ENCODE data around the gene UBTD1.

Gene UBTD1

DNA sequence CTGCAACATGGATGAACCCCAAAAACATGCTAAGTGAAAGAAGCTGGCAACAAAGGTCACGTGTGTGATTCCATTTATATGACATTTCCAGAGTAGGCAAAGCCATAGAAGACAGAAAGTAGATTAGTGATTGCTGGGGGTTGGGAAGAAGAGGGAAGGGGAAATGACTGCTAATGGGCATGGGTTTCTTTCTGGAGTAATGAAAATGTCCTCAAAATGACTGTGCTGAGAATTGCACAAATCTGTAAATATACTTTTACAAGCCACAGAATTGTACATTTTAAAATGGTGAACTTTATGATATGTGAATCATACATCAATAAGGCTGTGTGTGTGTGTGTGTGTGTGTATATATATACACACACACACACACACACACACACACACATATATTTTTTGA lies 16.3 kb upstream of the UBTD1 start:
- Histone ChIP-seq H3K4me1 (ENCODE audit: control insufficient read depth, insufficient read depth, low read length) (peaks cover 7% of the 10 kb centered on the region), H3K4me3 (ENCODE audit: low read length in 2 of 2) (no peak overlapping the region), H3K27me3 (ENCODE audit: control insufficient read depth in 1 of 2, insufficient read depth in 2 of 2, low read length in 2 of 2) (no peaks in the 10 kb centered on the region), H3K36me3 (ENCODE audit: control insufficient read depth in 2 of 2, insufficient read depth in 2 of 2, low read length in 2 of 2) (peaks cover 27 to 39% of the 10 kb centered on the region in 2 donors), H3K9ac (ENCODE audit: low read length in 2 of 2) (no peak overlapping the region), H3K27ac (ENCODE audit: low read length) (no peak overlapping the region), H3K9me3 (ENCODE audit: control insufficient read depth in 2 of 2, low read length in 2 of 2) (no peaks in the 10 kb centered on the region)

DNA sequence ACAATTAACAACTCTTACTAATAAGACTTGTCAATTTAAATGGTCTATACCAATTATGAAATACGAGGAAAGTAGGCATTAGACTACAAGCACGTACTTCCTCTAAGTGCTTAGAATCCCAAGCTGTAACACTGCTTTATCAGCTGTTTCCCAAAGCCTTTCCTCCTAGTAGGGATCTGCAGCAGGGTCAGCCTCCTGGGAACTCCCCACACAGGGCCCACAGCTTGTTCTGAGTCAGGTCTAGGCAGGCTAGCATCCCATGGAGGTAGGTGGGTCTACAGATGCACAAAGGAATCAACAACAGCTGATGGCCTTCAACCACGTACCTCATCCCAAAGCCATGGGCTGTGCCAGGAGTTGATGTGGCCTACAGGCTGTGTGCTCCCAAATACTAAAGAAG lies 15.2 kb upstream of the UBTD1 start:
- peaks cover 7% of the 10 kb centered on the region for H3K4me1 ChIP-seq (ENCODE audit: control insufficient read depth, insufficient read depth, low read length)
- no peak overlapping the region for H3K9ac ChIP-seq (ENCODE audit: low read length in 2 of 2)
- H3K27me3 ChIP-seq (ENCODE audit: control insufficient read depth in 1 of 2, insufficient read depth in 2 of 2, low read length in 2 of 2): no peaks in the 10 kb centered on the region
- no peak overlapping the region for H3K4me3 ChIP-seq (ENCODE audit: low read length in 2 of 2)
- peak overlapping the region; percentile 6 for H3K27ac ChIP-seq (ENCODE audit: low read length)
- H3K36me3 ChIP-seq (ENCODE audit: control insufficient read depth in 2 of 2, insufficient read depth in 2 of 2, low read length in 2 of 2): peaks cover 16 to 29% of the 10 kb centered on the region in 2 donors
- no peaks in the 10 kb centered on the region for H3K9me3 ChIP-seq (ENCODE audit: control insufficient read depth in 2 of 2, low read length in 2 of 2)

DNA sequence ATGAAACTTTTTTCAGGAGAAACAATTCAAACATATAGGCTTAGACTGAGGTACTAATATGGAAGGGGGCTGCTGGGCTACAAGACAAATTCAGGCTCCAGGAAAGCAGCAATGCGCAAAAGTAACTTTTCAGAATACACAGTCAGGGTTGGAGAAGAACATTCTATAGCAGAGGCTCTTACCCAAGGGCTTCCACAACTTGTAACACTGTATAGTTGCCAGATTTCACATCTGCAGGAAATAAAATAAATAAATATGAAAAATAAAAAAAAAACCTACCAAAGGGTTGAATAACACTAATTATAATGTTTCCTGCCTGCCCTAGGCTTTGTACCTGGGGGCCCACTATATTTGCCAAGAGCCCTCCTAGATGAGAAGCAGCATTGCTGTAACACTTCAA lies 14.8 kb upstream of the UBTD1 start:
- no peaks in the 10 kb centered on the region for H3K27me3 ChIP-seq (ENCODE audit: control insufficient read depth in 1 of 2, insufficient read depth in 2 of 2, low read length in 2 of 2)
- no peak overlapping the region for H3K9ac ChIP-seq (ENCODE audit: low read length in 2 of 2)
- peak overlapping the region; percentile 6 for H3K27ac ChIP-seq (ENCODE audit: low read length)
- H3K4me3 ChIP-seq (ENCODE audit: low read length in 2 of 2): no peak overlapping the region
- H3K36me3 ChIP-seq (ENCODE audit: control insufficient read depth in 2 of 2, insufficient read depth in 2 of 2, low read length in 2 of 2): peaks cover 13 to 27% of the 10 kb centered on the region in 2 donors
- H3K4me1 ChIP-seq (ENCODE audit: control insufficient read depth, insufficient read depth, low read length): peaks cover 7% of the 10 kb centered on the region
- no peaks in the 10 kb centered on the region for H3K9me3 ChIP-seq (ENCODE audit: control insufficient read depth in 2 of 2, low read length in 2 of 2)

DNA sequence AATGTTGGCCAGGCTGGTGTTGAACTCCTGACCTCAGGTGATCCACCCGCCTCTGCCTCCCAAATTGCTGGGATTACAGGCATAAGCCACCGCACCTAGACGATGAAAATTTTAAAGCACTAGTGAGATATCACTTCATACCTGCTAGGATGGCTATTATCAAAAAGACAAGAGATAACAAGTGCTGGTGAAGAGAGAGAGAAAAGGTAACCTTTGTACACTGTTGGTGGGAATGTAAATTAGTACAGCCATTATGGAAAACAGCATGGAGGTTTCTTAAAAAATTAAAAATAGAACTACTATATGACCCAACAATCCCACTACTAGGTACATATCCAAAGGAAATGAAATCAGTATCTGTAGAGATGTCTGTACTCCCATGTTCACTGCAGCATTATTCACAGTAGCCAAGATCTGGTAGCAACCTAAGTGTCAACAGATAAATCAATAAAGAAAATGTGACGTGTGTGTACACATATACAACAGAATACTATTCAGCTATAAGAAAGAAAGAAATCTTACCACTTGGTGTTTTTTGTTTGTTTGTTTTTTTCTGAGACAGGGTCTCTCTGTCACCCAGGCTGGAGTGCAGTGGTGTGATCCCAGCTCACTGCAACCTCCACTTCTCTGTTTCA lies 13.0 kb upstream of the UBTD1 start:
- Histone ChIP-seq H3K27me3 (ENCODE audit: control insufficient read depth in 1 of 2, insufficient read depth in 2 of 2, low read length in 2 of 2) (no peaks in the 10 kb centered on the region), H3K4me3 (ENCODE audit: low read length in 2 of 2) (no peak overlapping the region), H3K4me1 (ENCODE audit: control insufficient read depth, insufficient read depth, low read length) (peaks cover 10% of the 10 kb centered on the region), H3K36me3 (ENCODE audit: control insufficient read depth in 2 of 2, insufficient read depth in 2 of 2, low read length in 2 of 2) (peaks cover 9 to 12% of the 10 kb centered on the region in 2 donors), H3K9ac (ENCODE audit: low read length in 2 of 2) (no peak overlapping the region), H3K9me3 (ENCODE audit: control insufficient read depth in 2 of 2, low read length in 2 of 2) (no peaks in the 10 kb centered on the region), H3K27ac (ENCODE audit: low read length) (no peak overlapping the region)

DNA sequence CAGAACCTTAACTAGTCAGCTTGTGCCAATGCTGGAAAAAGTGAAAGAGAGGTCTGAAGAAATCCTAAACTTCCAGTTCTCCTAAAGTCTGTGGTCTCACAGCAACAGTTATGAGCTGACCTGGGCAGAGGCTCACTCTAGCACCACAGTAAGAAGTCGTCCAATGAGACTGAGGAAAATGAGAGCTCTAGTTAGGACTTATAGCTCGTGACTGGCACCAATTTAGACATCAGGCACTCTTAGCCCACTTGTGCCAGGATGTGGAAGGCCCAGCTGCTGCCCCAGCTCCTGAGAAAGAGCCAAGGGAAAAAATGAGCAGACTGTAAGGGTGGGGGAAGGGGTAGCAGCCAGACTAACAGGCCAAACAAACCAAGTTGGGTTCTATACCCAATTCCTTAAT lies 8.1 kb upstream of the UBTD1 start:
- H3K4me3 ChIP-seq (ENCODE audit: low read length in 2 of 2): peak overlapping the region in 1 of 2 donors; percentile 35
- peak overlapping the region; percentile 64 for H3K27ac ChIP-seq (ENCODE audit: low read length)

DNA sequence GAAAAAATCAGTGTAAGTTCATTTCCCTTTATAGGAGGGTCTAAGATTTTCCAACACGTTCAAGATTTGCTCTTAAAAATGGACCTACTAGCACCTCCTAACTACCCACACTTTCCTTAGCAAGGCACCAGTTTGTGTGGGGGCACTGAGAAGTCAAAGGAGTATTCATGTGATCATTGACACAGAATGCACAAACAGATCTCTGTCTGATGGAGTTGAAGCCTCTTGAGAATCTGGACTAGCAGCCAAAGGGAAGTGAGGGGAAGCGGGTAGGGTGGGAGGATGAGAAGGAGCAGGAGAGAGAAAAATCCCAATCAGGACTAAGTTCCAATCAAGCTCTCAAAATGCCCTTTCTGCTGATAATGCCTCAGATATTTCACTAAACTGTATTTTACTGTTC lies 4.6 kb upstream of the UBTD1 start:
- Histone ChIP-seq H3K9me3 (ENCODE audit: control insufficient read depth in 2 of 2, low read length in 2 of 2) (no peaks in the 10 kb centered on the region), H3K4me3 (ENCODE audit: low read length in 2 of 2) (no peak overlapping the region), H3K27me3 (ENCODE audit: control insufficient read depth in 1 of 2, insufficient read depth in 2 of 2, low read length in 2 of 2) (no peaks in the 10 kb centered on the region), H3K36me3 (ENCODE audit: control insufficient read depth in 2 of 2, insufficient read depth in 2 of 2, low read length in 2 of 2) (no peaks in the 10 kb centered on the region), H3K27ac (ENCODE audit: low read length) (no peak overlapping the region), H3K9ac (ENCODE audit: low read length in 2 of 2) (no peak overlapping the region), H3K4me1 (ENCODE audit: control insufficient read depth, insufficient read depth, low read length) (peaks cover 22% of the 10 kb centered on the region)

More for the DNA sequence above, 8.1 kb upstream of the UBTD1 start:
- no peaks in the 10 kb centered on the region for H3K9me3 ChIP-seq (ENCODE audit: control insufficient read depth in 2 of 2, low read length in 2 of 2)
- H3K27me3 ChIP-seq (ENCODE audit: control insufficient read depth in 1 of 2, insufficient read depth in 2 of 2, low read length in 2 of 2): no peaks in the 10 kb centered on the region
- H3K9ac ChIP-seq (ENCODE audit: low read length in 2 of 2): peak overlapping the region; percentile 7 to 29
- no peaks in the 10 kb centered on the region for H3K36me3 ChIP-seq (ENCODE audit: control insufficient read depth in 2 of 2, insufficient read depth in 2 of 2, low read length in 2 of 2)
- peaks cover 18% of the 10 kb centered on the region for H3K4me1 ChIP-seq (ENCODE audit: control insufficient read depth, insufficient read depth, low read length)

DNA sequence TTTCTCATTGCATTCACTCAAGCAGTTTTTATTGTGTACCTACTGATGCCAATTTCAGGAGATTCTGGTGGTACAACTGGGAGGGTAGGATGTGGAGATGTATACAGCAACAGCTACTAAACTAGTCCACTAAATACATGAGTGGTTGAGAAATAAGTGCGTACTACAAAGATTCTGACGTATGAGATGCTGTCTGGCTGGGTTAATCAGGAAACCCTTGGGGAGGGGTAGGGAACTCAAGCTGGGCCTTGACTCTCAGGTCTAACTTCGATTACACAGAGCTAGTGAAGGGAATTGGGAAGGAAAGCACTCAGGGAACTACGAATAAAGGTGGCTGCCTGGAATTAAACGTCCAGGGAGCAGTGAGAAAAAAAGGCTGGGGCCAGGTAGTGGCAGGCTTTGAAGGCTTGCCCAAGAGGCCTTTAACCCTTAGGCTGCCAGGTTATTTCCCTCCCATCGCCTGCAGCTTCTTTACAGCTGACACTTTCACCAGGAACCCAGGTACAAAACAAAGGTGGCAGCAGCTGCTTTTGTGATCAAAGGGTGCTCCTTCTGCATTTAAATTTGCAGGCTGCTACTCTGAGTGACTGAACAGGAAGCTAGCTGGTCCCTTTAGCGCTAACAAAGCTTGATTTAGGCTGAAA lies 3.7 kb upstream of the UBTD1 start:
- H3K9me3 ChIP-seq (ENCODE audit: control insufficient read depth in 2 of 2, low read length in 2 of 2): no peaks in the 10 kb centered on the region
- H3K27ac ChIP-seq (ENCODE audit: low read length): no peak overlapping the region
- peaks cover 26% of the 10 kb centered on the region for H3K4me1 ChIP-seq (ENCODE audit: control insufficient read depth, insufficient read depth, low read length)
- no peaks in the 10 kb centered on the region for H3K36me3 ChIP-seq (ENCODE audit: control insufficient read depth in 2 of 2, insufficient read depth in 2 of 2, low read length in 2 of 2)
- no peaks in the 10 kb centered on the region for H3K27me3 ChIP-seq (ENCODE audit: control insufficient read depth in 1 of 2, insufficient read depth in 2 of 2, low read length in 2 of 2)
- no peak overlapping the region for H3K9ac ChIP-seq (ENCODE audit: low read length in 2 of 2)
- H3K4me3 ChIP-seq (ENCODE audit: low read length in 2 of 2): peak overlapping the region in 1 of 2 donors; percentile 9

DNA sequence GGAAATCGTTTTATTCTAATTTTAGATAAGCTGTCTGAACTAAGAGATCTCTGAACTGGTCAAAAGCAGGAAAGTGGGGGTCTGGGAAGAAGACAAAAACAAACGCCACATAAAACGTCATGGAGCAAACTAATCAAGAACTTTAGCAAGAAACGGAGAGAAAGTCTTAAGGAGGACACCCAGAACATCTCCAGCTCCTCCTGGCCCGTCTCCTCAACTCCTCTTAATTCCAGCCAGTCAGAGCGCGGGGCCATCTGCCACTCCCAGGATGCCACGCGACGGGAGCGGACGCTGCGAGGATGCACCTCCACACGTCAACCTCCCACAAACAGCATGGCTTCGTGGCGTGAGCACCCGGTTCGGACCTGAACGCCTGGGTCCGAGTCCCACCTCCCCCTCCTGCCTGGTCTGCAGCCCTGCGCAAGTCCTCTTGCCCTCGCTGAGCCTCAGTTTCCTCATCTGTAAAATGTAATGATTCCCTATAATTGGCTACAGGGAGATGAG lies 1.1 kb upstream of the UBTD1 start:
- H3K27ac ChIP-seq (ENCODE audit: low read length): peak overlapping the region; percentile 88
- H3K4me3 ChIP-seq (ENCODE audit: low read length in 2 of 2): peak overlapping the region; percentile 99
- no peaks in the 10 kb centered on the region for H3K9me3 ChIP-seq (ENCODE audit: control insufficient read depth in 2 of 2, low read length in 2 of 2)
- no peaks in the 10 kb centered on the region for H3K36me3 ChIP-seq (ENCODE audit: control insufficient read depth in 2 of 2, insufficient read depth in 2 of 2, low read length in 2 of 2)
- no peaks in the 10 kb centered on the region for H3K27me3 ChIP-seq (ENCODE audit: control insufficient read depth in 1 of 2, insufficient read depth in 2 of 2, low read length in 2 of 2)
- H3K4me1 ChIP-seq (ENCODE audit: control insufficient read depth, insufficient read depth, low read length): peaks cover 23% of the 10 kb centered on the region
- H3K9ac ChIP-seq (ENCODE audit: low read length in 2 of 2): peak overlapping the region; percentile 90 to 91

DNA sequence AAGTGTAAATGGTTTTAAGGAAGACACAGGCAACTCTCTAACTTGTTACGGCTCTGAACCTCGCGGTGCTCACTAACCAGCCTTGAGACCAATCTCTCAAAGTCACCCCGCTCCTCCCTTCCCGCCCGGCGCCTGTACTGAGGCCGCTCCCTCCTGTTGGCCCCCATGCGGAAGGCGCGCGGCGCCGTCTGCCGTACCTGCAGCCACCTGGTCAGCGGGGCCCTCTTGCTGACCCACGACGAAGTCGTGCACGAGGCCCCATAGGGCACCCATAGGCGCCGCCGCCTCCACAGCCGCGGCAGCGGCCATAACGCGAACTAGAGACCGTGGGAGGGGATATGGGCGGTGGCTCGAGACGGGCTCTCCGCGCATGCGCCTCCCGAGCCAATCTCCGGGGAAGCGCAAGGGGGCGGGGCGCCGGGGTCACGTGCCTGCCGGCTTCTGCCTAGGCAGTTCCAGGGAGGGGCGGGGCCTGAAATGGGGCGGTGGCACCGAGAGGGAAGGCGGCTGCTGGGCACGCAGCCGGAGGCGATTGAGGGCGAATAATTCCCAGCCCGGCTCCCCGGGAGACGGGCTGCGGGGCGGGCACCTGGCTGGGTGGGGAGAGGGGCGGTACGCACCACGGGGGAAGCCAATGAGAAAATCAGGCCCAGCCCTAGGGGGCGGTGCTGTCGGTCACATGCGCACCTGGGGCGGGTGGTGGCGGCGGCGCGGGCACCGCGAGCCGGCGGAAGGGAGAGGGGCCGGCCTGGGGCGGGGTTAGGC lies 466 bp upstream of the UBTD1 start, which contains the start of gene MMS19:
TSS of gene MMS19 (minus strand) at position 347 of the 765 bp plus-strand sequence. CDS start at position 309, 38 bp downstream.
- H3K4me3 ChIP-seq (ENCODE audit: low read length in 2 of 2): peak within 1 kb of the TSS; percentile 99
- H3K4me1 ChIP-seq (ENCODE audit: control insufficient read depth, insufficient read depth, low read length): peaks cover 23% of the 10 kb centered on the region
- H3K9ac ChIP-seq (ENCODE audit: low read length in 2 of 2): peak within 1 kb of the TSS; percentile 90 to 91

DNA sequence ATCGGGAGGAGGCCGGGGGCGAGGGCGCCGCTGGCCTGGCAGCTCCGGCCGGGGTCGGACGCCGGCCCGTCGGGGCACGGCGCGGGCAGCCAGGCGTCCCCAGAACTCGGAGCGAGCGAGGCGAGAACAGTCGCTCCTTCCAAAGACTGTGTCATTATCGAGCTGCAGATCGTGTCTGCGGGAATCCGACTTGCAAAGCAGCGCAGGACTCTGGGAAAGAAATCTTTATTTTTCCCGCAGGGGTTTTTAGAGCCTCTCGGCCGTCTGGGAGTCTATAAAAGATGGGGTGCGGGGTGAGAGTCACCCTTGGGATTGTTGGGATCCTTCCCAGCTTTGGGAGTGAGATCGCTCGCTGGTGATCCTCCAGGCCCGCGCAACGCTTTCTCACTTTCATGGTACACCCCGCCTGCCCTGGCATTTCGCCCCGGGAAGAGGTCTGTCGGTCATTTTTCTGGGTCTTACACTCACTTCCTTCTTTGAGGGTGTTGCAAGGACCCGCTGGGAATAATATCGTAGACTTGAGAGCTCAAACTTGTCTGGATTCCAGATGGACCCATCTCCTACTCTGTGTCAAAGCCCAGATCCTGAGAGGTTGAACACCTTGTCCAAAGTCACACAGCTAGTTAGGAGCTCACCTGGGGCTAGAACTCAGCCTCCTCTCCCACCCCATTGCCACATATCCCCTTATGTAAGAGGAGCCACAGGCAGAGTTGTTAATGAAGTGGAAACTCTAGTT lies 1.0 kb downstream of the UBTD1 start:
- Histone ChIP-seq H3K4me3 (ENCODE audit: low read length in 2 of 2) (peak overlapping the region; percentile 66 to 99), H3K9ac (ENCODE audit: low read length in 2 of 2) (peak overlapping the region; percentile 68 to 91), H3K27ac (ENCODE audit: low read length) (peak overlapping the region; percentile 88), H3K36me3 (ENCODE audit: control insufficient read depth in 2 of 2, insufficient read depth in 2 of 2, low read length in 2 of 2) (no peaks in the 10 kb centered on the region), H3K9me3 (ENCODE audit: control insufficient read depth in 2 of 2, low read length in 2 of 2) (no peaks in the 10 kb centered on the region), H3K27me3 (ENCODE audit: control insufficient read depth in 1 of 2, insufficient read depth in 2 of 2, low read length in 2 of 2) (no peaks in the 10 kb centered on the region), H3K4me1 (ENCODE audit: control insufficient read depth, insufficient read depth, low read length) (peaks cover 23% of the 10 kb centered on the region)

More for the DNA sequence above, 466 bp upstream of the UBTD1 start, which contains the start of gene MMS19:
- H3K27me3 ChIP-seq (ENCODE audit: control insufficient read depth in 1 of 2, insufficient read depth in 2 of 2, low read length in 2 of 2): no peaks in the 10 kb centered on the region
- H3K36me3 ChIP-seq (ENCODE audit: control insufficient read depth in 2 of 2, insufficient read depth in 2 of 2, low read length in 2 of 2): no peaks in the 10 kb centered on the region
- no peaks in the 10 kb centered on the region for H3K9me3 ChIP-seq (ENCODE audit: control insufficient read depth in 2 of 2, low read length in 2 of 2)
- peak within 1 kb of the TSS; percentile 88 for H3K27ac ChIP-seq (ENCODE audit: low read length)
